SU-DHL-6 (cell line): ENCODE measurements around the gene MLC1.

Experiments used
- EZH2phosphoT487 ChIP-seq: fragments of 200-600 bp; sonication (generic), shearing (Covaris generic); conservative IDR thresholded peaks from 2 replicates; pipeline ENCODE4 v1.6.1; 2018; ENCODE audit warnings: mild to moderate bottlenecking, antibody characterized with exemption, low read length, moderate library complexity, mixed read lengths
- TF ChIP-seq, protein P1 (sequence below): fragments of 200-600 bp; sonication (generic); IDR thresholded peaks from one replicate; pipeline ENCODE4 v1.5.1; 2017; ENCODE audit warnings: antibody characterized with exemption, mild to moderate bottlenecking, low read length, moderate library complexity; ENCODE audit not compliant: insufficient read depth, poor library complexity, severe bottlenecking

DNA sequence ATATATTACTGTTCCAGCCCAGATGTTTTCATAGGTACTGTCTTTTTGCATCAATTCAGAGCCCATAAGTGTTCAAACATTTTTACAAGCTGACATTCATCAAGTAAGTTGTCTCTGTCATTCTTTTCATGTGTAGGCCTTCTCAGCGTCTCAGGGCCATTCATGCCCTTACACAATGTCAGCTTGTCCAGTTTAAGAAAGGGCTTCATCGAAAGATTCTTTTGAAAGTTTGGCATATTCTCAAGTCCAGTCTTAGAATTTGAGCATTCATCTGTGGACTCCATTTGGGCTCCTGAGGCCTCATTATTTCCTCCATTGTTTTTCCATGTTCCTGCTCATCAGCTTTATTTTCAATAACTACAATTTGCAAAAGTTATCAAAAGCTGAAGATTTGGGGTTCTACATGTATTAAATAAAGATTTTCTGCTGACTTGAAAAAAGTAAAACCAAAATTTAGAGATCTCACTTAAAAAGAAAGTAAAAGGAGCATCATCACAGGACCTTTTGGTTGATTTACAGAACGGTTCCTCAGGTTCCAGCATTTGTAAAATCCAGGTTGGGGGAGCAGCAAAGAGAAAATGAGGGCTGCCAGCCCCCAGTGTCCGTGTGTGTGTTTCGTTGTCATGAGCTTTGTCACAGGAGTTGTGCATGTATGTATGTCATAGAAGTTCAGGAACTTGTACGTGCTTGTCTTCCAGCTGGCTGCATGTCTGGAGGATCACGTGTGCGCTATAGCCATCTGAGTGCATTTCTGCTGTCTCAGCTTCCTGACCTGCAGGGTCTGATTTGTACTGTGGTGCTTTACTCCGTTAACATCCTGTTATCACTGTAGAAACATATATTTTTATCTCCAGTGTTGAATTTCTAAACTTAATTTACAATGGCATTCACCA, 20.2 kb upstream of the MLC1 start:
- TF ChIP-seq, protein P1, sequence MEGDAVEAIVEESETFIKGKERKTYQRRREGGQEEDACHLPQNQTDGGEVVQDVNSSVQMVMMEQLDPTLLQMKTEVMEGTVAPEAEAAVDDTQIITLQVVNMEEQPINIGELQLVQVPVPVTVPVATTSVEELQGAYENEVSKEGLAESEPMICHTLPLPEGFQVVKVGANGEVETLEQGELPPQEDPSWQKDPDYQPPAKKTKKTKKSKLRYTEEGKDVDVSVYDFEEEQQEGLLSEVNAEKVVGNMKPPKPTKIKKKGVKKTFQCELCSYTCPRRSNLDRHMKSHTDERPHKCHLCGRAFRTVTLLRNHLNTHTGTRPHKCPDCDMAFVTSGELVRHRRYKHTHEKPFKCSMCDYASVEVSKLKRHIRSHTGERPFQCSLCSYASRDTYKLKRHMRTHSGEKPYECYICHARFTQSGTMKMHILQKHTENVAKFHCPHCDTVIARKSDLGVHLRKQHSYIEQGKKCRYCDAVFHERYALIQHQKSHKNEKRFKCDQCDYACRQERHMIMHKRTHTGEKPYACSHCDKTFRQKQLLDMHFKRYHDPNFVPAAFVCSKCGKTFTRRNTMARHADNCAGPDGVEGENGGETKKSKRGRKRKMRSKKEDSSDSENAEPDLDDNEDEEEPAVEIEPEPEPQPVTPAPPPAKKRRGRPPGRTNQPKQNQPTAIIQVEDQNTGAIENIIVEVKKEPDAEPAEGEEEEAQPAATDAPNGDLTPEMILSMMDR: no peak
- no peak for TF ChIP-seq EZH2phosphoT487
